ENCODE results near the gene TES.

DNA sequence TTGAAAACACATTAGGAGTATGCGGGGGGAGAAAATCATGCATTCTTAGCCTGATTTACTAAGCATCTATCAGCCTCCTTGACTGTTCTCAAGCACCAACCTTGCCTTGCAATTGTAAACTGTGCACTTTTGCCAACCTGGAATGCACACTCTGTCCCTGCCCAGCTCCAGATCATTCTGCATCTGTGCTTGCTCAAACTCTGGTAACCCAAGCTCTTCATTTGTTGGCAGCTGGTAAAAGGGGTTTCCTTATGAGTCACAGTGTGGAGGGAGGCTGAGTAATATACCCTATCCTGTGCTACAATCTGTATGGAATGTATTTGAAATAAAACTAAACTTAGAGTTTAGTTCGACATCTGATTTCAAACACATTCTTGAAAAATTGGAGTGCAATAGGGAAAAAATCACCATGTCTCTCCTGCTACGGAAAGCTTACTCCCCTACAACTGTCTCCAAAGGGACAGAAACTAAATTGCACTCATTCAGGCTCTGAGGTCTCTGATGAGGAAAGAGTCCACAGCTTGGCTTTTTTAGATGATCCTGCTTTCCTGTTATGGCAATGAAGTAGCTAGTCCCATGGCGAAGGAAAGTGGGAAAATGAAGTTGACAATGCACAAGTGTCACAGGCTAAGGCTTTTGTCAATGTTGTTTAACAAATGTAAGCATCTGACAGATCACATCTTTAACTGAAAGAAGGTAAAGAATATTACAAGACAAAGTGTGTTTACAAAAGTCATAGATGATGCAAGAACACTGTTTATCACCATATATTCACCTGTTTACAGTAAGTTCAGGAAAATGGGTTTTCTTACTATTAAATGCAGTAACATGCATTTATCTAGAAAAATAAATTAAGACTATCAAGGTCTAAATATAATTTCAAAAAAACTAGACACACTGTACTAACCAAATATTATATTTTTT, 61.9 kb downstream of the TES start:
- no peak for TF ChIP-seq EZH2 (conservative IDR thresholded peaks at IDR 0.05; ENCODE audit: low read depth, low read length)
- TF ChIP-seq HCFC1 (IDR thresholded peaks at IDR 0.05; ENCODE audit: low read depth, low read length), result no peak
- no peak for TF ChIP-seq SP4 (CRISPR knock-in tag; IDR thresholded peaks at IDR 0.05)
- no peak for TF ChIP-seq FOSL1 (CRISPR knock-in tag; IDR thresholded peaks at IDR 0.05; ENCODE audit: borderline replicate concordance)
- no peak for TF ChIP-seq ZNF143 (CRISPR knock-in tag; IDR thresholded peaks at IDR 0.05)
- TF ChIP-seq MED13 (CRISPR knock-in tag; IDR thresholded peaks at IDR 0.05), result no peak
- TF ChIP-seq BHLHE40 (IDR thresholded peaks at IDR 0.05; ENCODE audit: low read length), result no peak

Measured in HepG2 (cell line).